ENCODE results near the gene TEKT1. TPM values are rescaled to one million over a fixed set of nuclear protein-coding genes. Genes with fewer than 3 reads are reported as not detected.

TEKT1 gene
- total and polyA plus RNA-seq, 2 experiments from 2014 or later, result not detected

- no peak for TF ChIP-seq ZNF462 (CRISPR knock-in tag; IDR thresholded peaks at IDR 0.05)
- no peak for TF ChIP-seq POLR2AphosphoS5 (IDR thresholded peaks at IDR 0.05; ENCODE audit: low read depth)
- TF ChIP-seq, protein P1, sequence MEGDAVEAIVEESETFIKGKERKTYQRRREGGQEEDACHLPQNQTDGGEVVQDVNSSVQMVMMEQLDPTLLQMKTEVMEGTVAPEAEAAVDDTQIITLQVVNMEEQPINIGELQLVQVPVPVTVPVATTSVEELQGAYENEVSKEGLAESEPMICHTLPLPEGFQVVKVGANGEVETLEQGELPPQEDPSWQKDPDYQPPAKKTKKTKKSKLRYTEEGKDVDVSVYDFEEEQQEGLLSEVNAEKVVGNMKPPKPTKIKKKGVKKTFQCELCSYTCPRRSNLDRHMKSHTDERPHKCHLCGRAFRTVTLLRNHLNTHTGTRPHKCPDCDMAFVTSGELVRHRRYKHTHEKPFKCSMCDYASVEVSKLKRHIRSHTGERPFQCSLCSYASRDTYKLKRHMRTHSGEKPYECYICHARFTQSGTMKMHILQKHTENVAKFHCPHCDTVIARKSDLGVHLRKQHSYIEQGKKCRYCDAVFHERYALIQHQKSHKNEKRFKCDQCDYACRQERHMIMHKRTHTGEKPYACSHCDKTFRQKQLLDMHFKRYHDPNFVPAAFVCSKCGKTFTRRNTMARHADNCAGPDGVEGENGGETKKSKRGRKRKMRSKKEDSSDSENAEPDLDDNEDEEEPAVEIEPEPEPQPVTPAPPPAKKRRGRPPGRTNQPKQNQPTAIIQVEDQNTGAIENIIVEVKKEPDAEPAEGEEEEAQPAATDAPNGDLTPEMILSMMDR (conservative IDR thresholded peaks at IDR 0.05; ENCODE audit: low read depth in 2 of 2), result no peak
- TF ChIP-seq CREB1 (CRISPR knock-in tag; IDR thresholded peaks at IDR 0.05; ENCODE audit: low read depth), result no peak
Observed at GRCh38 chr17:6753006-6753445, 78.5 kb downstream of the TEKT1 start (continued).

GRCh38 chr17:6752068-6752909, 79.2 kb downstream of the TEKT1 start:
- Histone ChIP-seq H2AFZ (peak overlapping the region; percentile 89), H3K4me1 (ENCODE audit: insufficient read depth) (peaks cover 18% of the 10 kb centered on the region), H3K4me3 (no peak overlapping the region), H3K79me2 (replicated peaks; ENCODE audit: insufficient read depth) (no peaks in the 10 kb centered on the region), H3K27ac (ENCODE audit: low read depth) (peak overlapping the region; percentile 64; the same call in 1 of the 2 replicates), H3F3A (replicated peaks; ENCODE audit: low read depth) (no peaks in the 10 kb centered on the region), H3K4me2 (peak overlapping the region; percentile 56; the same call in 1 of the 2 replicates), H3K36me3 (ENCODE audit: insufficient read depth) (no peaks in the 10 kb centered on the region), H4K20me1 (replicated peaks; ENCODE audit: insufficient read depth) (no peaks in the 10 kb centered on the region), H3K9me2 (ENCODE audit: insufficient read depth) (0 out of 2 replicates have a peak, but pooled peaks cover 6% of the 10 kb centered on the region), H3K27me3 (ENCODE audit: insufficient read depth) (no peaks in the 10 kb centered on the region)
- Mint-ChIP-seq H3K4me1 (peaks cover 24% of the 10 kb centered on the region), H3K9me3 (peaks cover 12% of the 10 kb centered on the region), H3K27me3 (ENCODE audit: insufficient read depth, low read depth, poor library complexity) (peaks cover 10% of the 10 kb centered on the region), H3K27ac (peak overlapping the region; percentile 95), H3K4me3 (no peak overlapping the region; the same call in 2 of the 3 replicates), H3K36me3 (ENCODE audit: low read depth) (no peaks in the 10 kb centered on the region)
- ATAC-seq (no peak), DNase-seq (ENCODE audit: low spot score) (no peak)
- TF ChIP-seq ZNF331 (CRISPR knock-in tag; IDR thresholded peaks at IDR 0.05; ENCODE audit: low read depth), result no peak
- TF ChIP-seq ZNF462 (CRISPR knock-in tag; IDR thresholded peaks at IDR 0.05), result no peak
- no peak for TF ChIP-seq EZH2phosphoT487 (IDR thresholded peaks at IDR 0.05; ENCODE audit: unreplicated experiment)

All from GM23338 (cell line).